ENCODE data around the gene CACNB4. TPM values are rescaled to one million over a fixed set of nuclear protein-coding genes. Genes with fewer than 3 reads are reported as not detected.

CACNB4 gene
- polyA plus RNA-seq, 2 of the 4 experiments (the other 2 are of a cell fraction), result 0.25 to 0.53 TPM

DNA sequence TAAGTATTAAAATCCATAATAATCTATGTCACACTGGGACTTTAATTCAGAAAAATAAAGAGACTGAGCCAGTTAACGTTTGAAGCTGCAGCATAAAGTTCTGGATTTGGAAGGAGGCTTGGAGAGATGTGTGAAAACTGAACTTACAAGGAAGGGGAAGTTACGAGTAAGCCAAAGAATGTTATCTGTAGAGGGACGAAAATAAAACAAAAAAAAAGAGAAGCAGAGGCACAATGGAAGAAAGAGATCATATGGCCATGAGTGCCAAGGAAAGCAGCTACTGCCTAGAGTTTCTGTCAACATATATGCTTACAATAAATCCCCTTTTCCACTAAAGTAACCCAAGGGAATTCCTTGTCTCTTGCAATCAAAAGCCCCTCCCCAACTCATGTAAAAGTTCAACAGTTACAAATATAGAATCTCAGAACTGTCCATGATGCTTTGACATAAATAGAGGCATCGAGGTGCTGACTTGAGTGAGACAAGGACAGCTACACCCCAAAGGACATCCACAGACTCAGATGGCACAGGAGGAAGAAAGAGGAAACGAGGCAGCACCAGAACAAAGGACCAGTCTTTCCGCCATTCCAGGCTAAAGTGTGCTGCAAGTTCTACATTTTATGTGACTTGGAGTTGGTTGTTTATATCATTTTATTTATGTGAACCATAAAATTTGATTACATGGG lies 254.5 kb downstream of the CACNB4 start:
- peaks cover 4% of the 10 kb centered on the region for H3K4me1 ChIP-seq
- WGBS (ENCODE audit: missing lambda C conversion rate), result 55% methylated on average over 6 of the region's 6 CpGs
- TF ChIP-seq, protein P1, sequence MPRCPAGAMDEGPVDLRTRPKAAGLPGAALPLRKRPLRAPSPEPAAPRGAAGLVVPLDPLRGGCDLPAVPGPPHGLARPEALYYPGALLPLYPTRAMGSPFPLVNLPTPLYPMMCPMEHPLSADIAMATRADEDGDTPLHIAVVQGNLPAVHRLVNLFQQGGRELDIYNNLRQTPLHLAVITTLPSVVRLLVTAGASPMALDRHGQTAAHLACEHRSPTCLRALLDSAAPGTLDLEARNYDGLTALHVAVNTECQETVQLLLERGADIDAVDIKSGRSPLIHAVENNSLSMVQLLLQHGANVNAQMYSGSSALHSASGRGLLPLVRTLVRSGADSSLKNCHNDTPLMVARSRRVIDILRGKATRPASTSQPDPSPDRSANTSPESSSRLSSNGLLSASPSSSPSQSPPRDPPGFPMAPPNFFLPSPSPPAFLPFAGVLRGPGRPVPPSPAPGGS (IDR thresholded peaks at IDR 0.05), result no peak
- TF ChIP-seq PHF8 (IDR thresholded peaks at IDR 0.05; ENCODE audit: borderline replicate concordance, low read depth) (no peak), GATA3 (IDR thresholded peaks at IDR 0.05; ENCODE audit: borderline replicate concordance) (no peak), MAZ (IDR thresholded peaks at IDR 0.05; ENCODE audit: borderline replicate concordance, low read depth, low read length) (no peak), KDM1A (IDR thresholded peaks at IDR 0.05; ENCODE audit: low read depth) (no peak), CEBPB (IDR thresholded peaks at IDR 0.05) (no peak), KDM5A (IDR thresholded peaks at IDR 0.05) (no peak), HDAC2 (IDR thresholded peaks at IDR 0.05) (no peak)
- H3K4me2 ChIP-seq, result no peak overlapping the region
- no peak for ATAC-seq
- H3K4me3 ChIP-seq, result no peak overlapping the region
- FAIRE-seq, result no peak
- POLR2A ChIA-PET, result interaction anchor here (0.8 kb wide), 1 partner anchor 16 kb away, joined by 3 read pairs; the partner anchor contains the start of gene ARL5A
- DNase-seq (ENCODE audit: low read depth in 1 of 2, low spot score in 1 of 2), result no peak
- no peaks in the 10 kb centered on the region for H3K9me3 ChIP-seq
- no peak overlapping the region for H3K27ac ChIP-seq
- CTCF ChIA-PET, result no interaction called here

DNA sequence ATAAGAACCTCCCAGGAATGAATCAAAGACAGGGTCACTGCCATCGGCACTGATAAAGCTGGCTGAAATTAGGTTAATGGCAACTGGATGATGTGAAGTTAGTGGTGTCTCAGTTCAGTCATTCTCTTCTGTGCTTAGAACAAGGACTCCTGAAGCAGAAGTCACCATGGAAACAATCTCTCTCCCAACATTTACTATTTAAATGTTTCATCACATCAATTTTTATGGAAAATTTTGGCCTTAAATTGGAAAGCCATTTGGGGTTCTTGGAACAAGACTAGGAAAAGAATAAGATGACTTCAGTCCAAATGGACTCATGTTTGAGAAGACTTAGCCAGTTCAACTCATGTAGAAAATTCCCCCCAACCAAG lies 255.2 kb downstream of the CACNB4 start:
- H3K4me2 ChIP-seq, result no peak overlapping the region

DNA sequence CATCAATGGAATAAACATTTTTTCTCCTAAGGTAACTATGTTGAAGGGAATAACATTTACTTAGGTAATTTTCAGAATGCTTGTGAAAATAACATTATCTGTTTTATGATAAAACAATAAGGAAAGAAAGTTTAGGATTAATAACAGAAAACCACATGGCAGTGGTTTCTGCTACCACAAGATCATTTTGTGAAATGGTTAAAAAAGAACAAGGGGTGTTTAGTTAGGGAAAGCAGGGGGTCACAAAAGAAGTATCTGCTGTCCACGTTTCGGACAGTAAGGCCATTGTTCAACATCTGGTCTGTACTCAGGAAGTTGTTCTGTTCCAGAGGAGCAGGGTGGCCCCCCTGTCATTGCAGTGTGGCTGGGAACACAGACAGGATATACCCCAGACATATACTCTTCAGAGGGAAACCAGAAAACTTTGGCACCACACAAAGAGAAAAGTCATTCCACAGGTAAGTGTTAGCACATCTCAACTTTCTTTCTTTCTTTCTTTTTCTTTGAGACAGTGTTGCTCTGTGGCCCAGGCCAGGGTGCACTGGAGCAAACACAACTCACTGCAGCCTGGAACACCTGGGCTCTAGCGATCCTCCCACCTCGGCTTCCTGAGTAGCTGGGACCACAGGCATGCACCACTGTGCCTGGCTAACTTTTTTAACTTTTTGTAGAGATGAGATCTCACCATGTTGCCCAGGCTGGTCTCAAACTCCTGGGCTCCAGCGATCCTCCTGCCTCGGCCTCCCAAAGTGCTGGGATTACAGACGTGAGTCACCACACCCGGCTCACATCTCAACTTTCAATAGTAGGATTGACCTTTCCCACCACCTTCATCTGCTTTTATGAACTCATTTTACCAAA lies 255.8 kb downstream of the CACNB4 start:
- H3K27ac ChIP-seq, result no peak overlapping the region
- H3K4me1 ChIP-seq, result no peaks in the 10 kb centered on the region
- CTCF ChIA-PET, result no interaction called here
- H3K9me3 ChIP-seq, result no peaks in the 10 kb centered on the region
- TF ChIP-seq NFE2L2 (conservative IDR thresholded peaks at IDR 0.05; ENCODE audit: low read length), result no peak
- TF ChIP-seq RCOR1 (IDR thresholded peaks at IDR 0.05; ENCODE audit: low read depth, low read length), result no peak
- no peak for TF ChIP-seq GATA3 (IDR thresholded peaks at IDR 0.05; ENCODE audit: borderline replicate concordance)
- TF ChIP-seq, protein P2, sequence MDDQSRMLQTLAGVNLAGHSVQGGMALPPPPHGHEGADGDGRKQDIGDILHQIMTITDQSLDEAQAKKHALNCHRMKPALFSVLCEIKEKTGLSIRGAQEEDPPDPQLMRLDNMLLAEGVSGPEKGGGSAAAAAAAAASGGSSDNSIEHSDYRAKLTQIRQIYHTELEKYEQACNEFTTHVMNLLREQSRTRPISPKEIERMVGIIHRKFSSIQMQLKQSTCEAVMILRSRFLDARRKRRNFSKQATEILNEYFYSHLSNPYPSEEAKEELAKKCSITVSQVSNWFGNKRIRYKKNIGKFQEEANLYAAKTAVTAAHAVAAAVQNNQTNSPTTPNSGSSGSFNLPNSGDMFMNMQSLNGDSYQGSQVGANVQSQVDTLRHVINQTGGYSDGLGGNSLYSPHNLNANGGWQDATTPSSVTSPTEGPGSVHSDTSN (IDR thresholded peaks at IDR 0.05), result no peak
- TF ChIP-seq HEYL (CRISPR knock-in tag; IDR thresholded peaks at IDR 0.05), result no peak
- TF ChIP-seq EP300 (IDR thresholded peaks at IDR 0.05), result no peak
- no peak for TF ChIP-seq CHD2 (IDR thresholded peaks at IDR 0.05; ENCODE audit: low read length, partially characterized antibody)
- TF ChIP-seq TFCP2L1 (CRISPR knock-in tag; IDR thresholded peaks at IDR 0.05), result no peak
- no peak for TF ChIP-seq SMC3 (IDR thresholded peaks at IDR 0.05)
- TF ChIP-seq CBX8 (IDR thresholded peaks at IDR 0.05), result no peak
- TF ChIP-seq HOXB5 (CRISPR knock-in tag; IDR thresholded peaks at IDR 0.05), result no peak
- TF ChIP-seq FOSL2 (IDR thresholded peaks at IDR 0.05), result no peak
- TF ChIP-seq FOSL2 (CRISPR knock-in tag; IDR thresholded peaks at IDR 0.05), result no peak
- TF ChIP-seq JUN (IDR thresholded peaks at IDR 0.05), result no peak
- TF ChIP-seq HDAC2 (IDR thresholded peaks at IDR 0.05), result no peak
- no peak for TF ChIP-seq FOXS1 (CRISPR knock-in tag; IDR thresholded peaks at IDR 0.05)
- TF ChIP-seq POLR2A (IDR thresholded peaks at IDR 0.05; ENCODE audit: low read length), result no peak
- TF ChIP-seq KDM1A (IDR thresholded peaks at IDR 0.05; ENCODE audit: low read depth), result no peak
- TF ChIP-seq EHMT2 (IDR thresholded peaks at IDR 0.05; ENCODE audit: low read depth), result no peak
- ATAC-seq, result no peak
- DNase-seq (ENCODE audit: low read depth in 1 of 2, low spot score in 1 of 2), result no peak
- WGBS (ENCODE audit: missing lambda C conversion rate), result 74% methylated on average over 8 of the region's 8 CpGs
- no peak overlapping the region for H3K4me2 ChIP-seq
- no peak for FAIRE-seq
- POLR2A ChIA-PET, result no interaction called here
- H3K4me3 ChIP-seq, result no peak overlapping the region

More for the DNA sequence above, 255.2 kb downstream of the CACNB4 start:
- Histone ChIP-seq H3K27ac (no peak overlapping the region), H3K9me3 (no peaks in the 10 kb centered on the region), H3K4me1 (no peaks in the 10 kb centered on the region), H3K4me3 (no peak overlapping the region)
- no peak for TF ChIP-seq KDM5A (IDR thresholded peaks at IDR 0.05)
- TF ChIP-seq JUN (IDR thresholded peaks at IDR 0.05), result no peak
- TF ChIP-seq ZFP36 (IDR thresholded peaks at IDR 0.05; ENCODE audit: borderline replicate concordance, partially characterized antibody), result no peak
- no peak for TF ChIP-seq FOSL2 (IDR thresholded peaks at IDR 0.05)
- TF ChIP-seq FOSL2 (CRISPR knock-in tag; IDR thresholded peaks at IDR 0.05), result no peak
- TF ChIP-seq NPAS2 (CRISPR knock-in tag; IDR thresholded peaks at IDR 0.05; ENCODE audit: borderline replicate concordance), result no peak
- TF ChIP-seq NR3C1 (IDR thresholded peaks at IDR 0.05), result no peak
- WGBS (ENCODE audit: missing lambda C conversion rate), result 96% methylated on average over 1 of the region's 1 CpG
- ATAC-seq (no peak), FAIRE-seq (no peak), DNase-seq (ENCODE audit: low read depth in 1 of 2, low spot score in 1 of 2) (no peak)
- ChIA-PET POLR2A (interaction anchor here (0.8 kb wide), 1 partner anchor 16 kb away, joined by 3 read pairs; the partner anchor contains the start of gene ARL5A), CTCF (no interaction called here)
